Liver (tissue), 3 donors: Measurements from ENCODE around the gene RNF212.

Experiments used
- ATF3 ChIP-seq: IDR thresholded peaks from 2 replicates; pipeline ENCODE4 v1.6.1; 2016; ENCODE audit warnings: antibody characterized with exemption
- CTCF ChIP-seq: fragments of 150-350 bp; IDR thresholded peaks from 2 replicates; pipeline ENCODE4 v1.5.1; 2017; ENCODE audit warnings: improper control_type of control experiment, low read depth, low read length; ENCODE audit not compliant: missing input control
- EGR1 ChIP-seq, 2 donors: IDR thresholded peaks; 2 replicates each; pipeline ENCODE4 v1.6.1; 2016 to 2018; ENCODE audit warnings: antibody characterized with exemption in 2 of 2, low read depth in 2 of 2
- FOXA1 ChIP-seq: IDR thresholded peaks from 2 replicates; pipeline ENCODE4 v1.6.1; 2016; ENCODE audit warnings: antibody characterized with exemption
- JUND ChIP-seq, 2 donors: IDR thresholded peaks; 2 replicates each; pipeline ENCODE4 v1.6.1; 2016; ENCODE audit warnings: antibody characterized with exemption in 2 of 2
- MAX ChIP-seq: IDR thresholded peaks from 2 replicates; pipeline ENCODE4 v1.6.1; 2016; ENCODE audit warnings: antibody characterized with exemption
- NR2F2 ChIP-seq: IDR thresholded peaks from 2 replicates; pipeline ENCODE4 v1.6.1; 2016; ENCODE audit warnings: antibody characterized with exemption
- RAD21 ChIP-seq, 2 donors: IDR thresholded peaks; 2 replicates each; pipeline ENCODE4 v1.6.1; 2016; ENCODE audit warnings: antibody characterized with exemption in 2 of 2, mild to moderate bottlenecking in 2 of 2
- REST ChIP-seq: IDR thresholded peaks from 2 replicates; pipeline ENCODE4 v1.6.1; 2016; ENCODE audit warnings: antibody characterized with exemption, mild to moderate bottlenecking
- YY1 ChIP-seq: IDR thresholded peaks from 2 replicates; pipeline ENCODE4 v1.6.1; 2016; ENCODE audit warnings: antibody characterized with exemption, mild to moderate bottlenecking
- donor health status: healthy.
- donor health status: healthy.

- no peak for TF ChIP-seq CTCF
- no peak for TF ChIP-seq REST
- no peak for TF ChIP-seq EGR1 (IDR thresholded peaks at IDR 0.05; ENCODE audit: low read depth in 2 of 2)
- TF ChIP-seq YY1, result no peak
- TF ChIP-seq MAX, result no peak
- TF ChIP-seq RAD21 (IDR thresholded peaks at IDR 0.05), result no peak
- TF ChIP-seq ATF3, result no peak
- no peak for TF ChIP-seq JUND (IDR thresholded peaks at IDR 0.05)
- TF ChIP-seq NR2F2, result no peak
- TF ChIP-seq FOXA1, result no peak
Observed at GRCh38 chr4:1031346-1031745, 82.0 kb downstream of the RNF212 start.
